GM19397 (cell line): ENCODE data around the gene KIF5C.

ENCODE experiments used
- ATAC-seq: cut with Tn5 transposase; IDR thresholded peaks from one replicate; pipeline ENCODE4 v1.9.1; 2021; ENCODE audit warnings: mild to moderate bottlenecking, moderate library complexity; ENCODE audit not compliant: unreplicated experiment

Gene KIF5C

DNA sequence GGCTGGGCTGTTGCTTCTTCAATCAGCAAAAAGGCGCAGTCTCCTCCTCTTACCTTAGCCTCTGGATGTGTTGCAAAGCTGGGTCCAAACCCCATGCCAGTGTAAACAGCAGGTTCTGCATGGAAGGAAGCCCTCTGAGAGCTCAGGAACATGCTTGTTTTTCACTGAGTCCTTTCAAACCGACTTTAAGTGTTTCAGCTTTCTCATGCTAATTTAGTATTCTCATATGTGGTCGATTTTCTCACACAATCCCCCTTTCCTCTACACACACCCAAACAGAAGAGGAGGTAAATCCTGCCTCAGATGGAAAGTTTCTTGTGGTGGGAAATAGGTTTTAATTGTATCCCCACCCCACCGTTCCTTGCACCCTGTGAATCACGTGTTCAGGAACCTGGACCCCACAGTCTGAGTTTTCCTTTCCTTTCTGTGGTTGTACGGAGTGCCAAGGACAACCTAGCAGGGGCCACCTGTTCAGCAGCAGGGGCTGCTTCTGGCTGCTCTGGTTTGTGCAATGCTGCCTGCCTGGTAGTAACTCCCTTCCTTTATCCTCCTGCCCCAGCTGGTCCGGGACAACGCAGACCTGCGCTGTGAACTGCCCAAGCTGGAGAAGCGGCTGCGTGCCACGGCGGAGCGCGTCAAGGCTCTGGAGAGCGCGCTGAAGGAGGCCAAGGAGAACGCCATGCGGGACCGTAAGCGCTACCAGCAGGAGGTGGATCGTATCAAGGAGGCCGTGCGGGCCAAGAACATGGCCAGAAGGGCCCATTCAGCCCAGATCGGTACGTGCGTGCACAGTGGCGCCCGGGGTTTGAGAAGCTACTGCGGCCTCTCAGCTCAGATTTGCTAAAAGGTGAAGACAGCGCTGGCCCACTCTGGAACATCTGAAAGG is 134.8 kb downstream of the KIF5C start:
- no peak for ATAC-seq

DNA sequence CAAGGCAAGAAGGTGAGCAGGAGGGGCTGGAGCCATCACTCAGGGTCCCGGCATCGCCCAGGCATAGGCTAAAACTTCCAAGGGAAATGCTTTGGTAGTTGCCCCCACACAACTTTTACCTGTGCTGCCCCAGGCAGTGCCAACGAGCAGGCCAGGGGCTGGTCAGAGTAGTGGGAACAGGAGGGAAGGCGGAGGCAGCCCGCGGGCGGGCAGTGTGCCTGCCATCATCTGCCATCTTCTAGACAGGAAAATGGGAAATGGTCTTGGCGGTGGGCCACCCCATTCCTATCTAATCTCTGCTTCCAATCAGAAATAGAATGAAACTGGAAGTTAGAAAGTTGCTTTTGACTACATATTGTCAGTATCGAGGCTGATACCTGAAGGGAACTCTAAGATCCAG is 137.5 kb downstream of the KIF5C start:
- ATAC-seq = no peak

DNA sequence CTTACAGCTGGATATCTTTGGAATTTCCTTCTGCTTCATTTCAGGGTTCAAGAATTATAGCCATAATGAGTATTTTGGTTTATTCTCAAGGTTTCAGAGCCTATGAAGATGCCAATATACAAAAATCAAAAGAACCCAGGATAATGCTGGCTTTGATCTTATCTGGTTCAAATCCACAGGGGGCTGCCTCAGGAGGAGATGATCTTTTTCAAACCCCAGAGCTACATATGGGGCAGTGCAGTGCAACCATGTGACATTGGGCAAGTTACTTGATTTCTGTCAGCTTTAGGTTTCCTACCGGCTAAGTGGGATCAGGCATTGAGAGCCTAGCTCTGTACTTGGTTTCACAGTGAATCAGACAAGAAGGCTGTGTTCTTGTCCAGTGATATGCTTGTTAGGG is 140.5 kb downstream of the KIF5C start:
- ATAC-seq = no peak

DNA sequence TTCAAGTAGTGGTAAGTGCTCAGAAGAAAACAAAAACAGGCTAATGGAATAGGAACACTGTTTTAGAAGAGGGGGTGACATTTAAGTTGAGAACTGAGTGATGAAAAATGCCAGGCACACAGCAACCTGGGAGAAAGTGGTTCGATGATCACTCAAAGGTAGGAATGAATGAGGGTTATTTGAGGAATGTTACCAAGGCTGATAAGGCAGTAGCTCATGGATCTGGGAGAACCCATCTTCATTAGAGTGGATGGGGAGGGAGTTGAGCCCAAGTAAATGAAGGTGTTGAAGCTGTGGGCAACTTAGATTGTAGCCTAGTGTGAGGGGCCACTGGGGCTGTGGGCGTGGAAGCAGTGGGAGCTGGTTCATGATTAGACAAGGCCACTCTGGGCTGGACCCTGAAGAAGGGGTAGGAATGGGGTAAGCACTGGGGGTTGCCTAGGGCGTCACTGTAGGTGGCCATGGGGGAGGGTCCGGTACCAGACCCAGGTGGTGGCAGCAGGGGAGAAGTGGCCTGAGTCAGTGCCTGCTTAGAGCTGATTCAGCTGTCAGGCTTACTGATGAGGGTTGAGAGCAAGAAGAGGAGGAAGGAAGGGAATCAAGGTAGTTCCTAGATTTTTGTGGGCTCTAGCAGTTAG is 141.0 kb downstream of the KIF5C start:
- ATAC-seq = no peak

DNA sequence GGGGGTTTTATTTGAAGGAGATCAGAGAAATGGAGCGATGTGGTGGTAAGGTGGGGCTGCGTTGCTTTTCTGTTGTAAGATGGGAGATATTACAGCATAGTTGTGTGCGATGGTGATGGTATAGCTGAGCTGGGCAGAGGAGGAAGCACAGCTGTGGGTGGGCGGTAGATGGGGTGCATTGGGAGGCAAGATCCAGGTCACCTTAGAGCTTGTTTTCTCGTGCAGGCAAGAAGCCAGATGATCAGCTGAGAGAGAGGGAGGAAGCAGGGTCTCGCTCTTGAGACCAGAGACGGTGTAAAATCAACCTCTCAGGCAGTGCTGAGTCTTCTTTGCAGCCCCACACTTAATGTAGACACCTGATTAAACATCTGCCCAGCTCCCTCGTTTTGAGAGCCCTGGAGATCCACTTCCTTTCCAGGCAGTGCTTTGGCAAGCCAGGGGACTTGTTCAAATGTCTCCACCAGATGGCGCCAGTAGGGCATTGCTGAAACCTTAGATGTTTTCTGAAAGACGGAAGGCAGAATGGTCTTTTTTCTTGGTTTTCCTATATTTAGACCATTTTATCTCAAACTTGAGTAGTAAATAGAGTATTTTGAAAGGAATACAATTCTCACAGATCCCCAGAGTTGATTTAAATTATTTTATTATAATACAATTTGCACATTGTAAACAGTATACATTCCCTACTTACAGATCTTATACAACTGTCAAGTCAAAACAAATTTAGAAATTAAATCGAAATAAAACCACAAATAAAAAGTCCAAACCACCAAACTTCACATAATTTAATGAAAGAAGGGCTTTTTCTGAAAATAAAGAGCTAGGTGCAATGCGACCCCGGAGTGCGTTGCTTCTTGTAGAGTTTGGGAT is 142.3 kb downstream of the KIF5C start:
- no peak for ATAC-seq

DNA sequence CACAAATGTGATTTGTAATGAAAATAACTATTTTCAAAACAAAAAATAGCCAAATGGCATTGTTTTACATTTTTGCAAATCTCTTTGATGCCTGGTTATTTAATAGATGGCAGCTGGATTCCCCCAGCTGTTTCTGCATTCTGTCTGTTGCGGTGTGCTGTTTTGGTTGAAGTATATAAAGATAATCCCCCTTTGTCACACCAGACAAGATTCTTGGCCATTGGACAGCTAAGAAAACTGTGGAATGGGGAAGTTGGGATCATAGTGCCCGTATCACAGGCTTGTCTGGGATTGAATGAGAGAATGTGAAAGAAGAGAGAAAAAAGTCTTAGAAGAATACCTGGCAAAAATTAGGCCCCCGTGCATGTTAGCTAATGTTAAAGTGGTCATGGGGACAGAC is 144.0 kb downstream of the KIF5C start:
- ATAC-seq = no peak

DNA sequence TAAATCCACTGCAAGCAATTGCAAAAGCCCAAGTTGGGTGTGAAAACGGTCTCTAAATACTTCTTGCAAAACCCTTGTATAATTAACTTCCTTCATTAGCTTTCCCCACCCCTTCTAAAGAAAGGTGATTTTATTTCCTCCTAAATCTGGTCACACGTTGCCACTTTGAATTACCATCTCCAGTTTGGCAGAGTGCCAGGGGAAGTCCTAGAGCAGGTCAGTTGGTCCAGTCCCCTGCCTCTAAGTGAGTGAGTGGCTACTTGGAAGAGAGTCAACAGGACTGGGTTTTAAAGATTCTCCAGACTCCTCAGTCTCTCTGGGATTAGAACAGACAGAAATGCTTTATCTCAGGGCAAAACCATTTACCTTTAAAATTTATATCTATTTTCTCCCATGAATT is 144.7 kb downstream of the KIF5C start:
- no peak for ATAC-seq

DNA sequence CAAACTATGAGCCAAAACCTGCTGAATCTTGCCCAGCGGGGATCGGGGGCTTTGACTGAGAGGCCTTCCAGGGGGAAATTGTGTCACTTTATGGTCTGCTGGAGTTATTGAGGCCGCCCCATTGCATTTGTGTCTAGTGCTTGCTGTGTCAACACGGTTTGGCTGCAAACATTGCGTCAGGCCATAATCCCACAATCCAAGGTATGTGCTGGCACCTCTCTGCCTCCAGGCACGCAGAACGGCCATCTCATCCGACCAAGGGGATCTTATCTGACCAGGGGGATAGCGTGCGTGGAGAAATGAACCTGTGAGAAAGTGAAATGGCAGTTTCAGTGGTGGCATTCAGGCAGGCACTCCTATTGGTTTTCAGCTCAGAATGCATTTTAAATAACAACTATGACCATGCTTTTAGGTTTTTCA is 145.4 kb downstream of the KIF5C start:
- ATAC-seq = peak; percentile 44

DNA sequence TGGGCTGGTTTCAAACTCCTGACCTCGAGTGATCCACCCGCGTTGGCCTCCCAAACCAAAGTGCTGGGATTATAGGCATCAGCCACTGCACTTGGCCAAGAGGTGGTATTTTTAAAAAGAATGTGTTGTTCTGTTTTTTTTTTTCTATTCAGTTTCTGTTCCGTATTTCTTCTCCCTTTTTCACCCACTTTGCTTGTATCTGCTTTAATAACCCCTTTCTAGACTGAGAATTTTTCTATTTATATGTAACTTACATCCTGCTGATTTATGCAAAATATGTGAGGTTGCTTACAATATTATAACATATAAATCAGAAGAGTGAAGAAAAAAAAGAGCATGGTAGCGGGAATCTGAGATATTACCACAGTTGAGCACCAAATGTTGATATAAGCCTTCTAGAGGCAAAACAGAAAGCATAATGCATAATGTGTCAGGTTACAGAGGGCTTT is 146.3 kb downstream of the KIF5C start:
- ATAC-seq = peak; percentile 54

DNA sequence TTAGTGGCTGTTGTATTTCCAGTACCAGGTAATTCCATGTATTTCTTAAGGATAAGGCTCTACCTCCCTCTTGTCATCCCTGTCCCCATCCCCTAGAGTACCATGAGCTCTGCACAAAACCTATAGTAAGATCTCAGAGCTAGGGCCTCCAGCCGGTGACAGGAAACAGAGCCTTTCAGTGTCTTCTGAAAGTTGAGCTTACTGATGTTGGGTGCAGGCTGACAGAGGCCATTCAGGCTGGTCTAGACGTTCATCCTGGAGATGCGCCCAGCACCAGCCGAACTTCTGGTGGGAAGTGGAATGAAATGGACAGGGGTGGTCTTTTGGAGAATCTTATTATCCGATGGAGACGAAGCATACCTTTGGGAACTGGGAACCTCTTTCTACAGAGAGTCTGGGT is 146.7 kb downstream of the KIF5C start:
- peak; percentile 61 for ATAC-seq

DNA sequence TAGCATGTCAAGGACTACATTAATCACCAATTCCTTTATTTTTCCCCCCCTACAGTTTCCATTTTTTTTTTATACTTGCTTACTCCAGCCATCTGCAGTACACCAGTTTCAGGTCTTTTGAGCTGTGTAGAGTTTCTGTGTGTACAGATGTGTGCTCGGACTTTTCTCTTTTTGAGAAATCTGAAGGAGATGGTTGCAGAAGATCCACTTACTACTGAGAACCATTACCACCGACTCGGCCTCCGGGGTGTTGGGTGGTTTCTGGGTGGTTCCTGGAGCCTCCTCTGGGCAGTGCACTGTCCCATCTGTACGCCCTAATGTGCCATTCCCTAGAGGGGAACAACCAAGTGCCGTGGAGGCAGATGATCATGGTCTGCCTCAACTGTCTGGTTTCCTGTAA is 148.1 kb downstream of the KIF5C start:
- ATAC-seq = no peak

DNA sequence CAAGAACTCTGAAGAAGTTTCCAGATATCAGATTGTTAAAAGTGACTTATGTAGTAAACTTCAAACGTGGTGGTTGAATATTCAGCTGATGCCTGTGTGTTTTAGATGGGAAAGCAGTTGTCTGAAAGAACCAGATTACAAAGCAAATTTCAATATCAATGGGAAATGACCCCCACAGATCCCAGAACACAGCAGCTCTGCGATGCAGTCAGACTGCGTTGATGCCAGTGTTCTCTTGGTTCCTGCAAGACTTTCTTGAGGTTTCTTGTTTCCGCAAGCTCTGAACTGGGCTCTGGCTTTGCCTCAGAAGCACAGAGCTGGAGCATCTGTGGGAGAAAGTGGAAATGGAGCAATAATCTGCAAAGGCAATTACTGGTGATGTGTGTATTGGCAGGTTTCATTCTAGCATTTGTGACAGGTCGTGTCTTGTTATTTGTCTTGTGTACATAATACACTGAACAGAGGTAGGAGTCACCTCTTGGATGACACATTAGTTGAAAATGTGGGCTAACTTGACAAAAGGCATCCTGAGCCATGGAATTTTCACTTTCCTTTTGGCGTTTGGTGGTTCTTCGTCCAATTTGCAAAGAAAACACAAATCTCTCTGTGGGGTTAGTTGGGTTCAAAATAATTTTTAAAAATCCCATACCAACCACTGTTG is 152.7 kb downstream of the KIF5C start:
- no peak for ATAC-seq

DNA sequence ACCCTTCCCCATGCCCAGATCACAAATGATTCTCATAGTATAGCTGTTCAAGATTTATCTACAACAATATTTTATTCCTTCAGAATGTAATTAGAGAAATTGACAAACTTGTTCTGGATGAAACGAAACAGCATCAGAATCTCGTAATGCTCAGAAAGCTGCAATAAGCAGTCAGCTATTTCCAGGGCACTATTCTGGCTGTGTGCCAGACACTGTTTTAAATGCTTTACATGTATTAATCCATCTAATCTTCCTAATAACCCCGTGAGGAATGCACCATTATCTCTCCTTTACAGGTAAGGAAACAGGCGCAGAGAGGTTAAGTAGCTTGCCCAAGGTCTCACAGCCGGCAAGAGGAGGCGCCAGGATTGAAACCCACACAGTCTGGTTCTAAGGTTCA is 153.3 kb downstream of the KIF5C start:
- ATAC-seq = no peak

DNA sequence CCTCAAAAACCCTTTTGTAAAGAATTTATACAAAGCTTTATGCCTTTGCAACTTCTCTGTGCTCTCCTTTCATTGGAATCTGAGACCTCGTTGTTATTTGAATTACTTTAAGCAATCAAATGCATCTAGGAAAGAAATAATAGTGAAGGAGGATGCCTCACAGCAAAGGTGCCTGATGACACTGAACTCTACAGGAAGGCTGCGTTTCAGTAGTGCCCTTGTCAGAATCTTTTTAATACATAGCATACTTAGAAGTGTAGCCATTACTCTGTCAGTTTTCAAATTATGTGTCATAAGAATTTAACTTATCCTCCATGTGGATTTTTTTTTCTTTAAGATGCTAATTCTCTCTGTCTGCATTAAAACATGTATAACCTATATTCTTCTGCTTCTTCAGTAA is 153.9 kb downstream of the KIF5C start:
- ATAC-seq = no peak

DNA sequence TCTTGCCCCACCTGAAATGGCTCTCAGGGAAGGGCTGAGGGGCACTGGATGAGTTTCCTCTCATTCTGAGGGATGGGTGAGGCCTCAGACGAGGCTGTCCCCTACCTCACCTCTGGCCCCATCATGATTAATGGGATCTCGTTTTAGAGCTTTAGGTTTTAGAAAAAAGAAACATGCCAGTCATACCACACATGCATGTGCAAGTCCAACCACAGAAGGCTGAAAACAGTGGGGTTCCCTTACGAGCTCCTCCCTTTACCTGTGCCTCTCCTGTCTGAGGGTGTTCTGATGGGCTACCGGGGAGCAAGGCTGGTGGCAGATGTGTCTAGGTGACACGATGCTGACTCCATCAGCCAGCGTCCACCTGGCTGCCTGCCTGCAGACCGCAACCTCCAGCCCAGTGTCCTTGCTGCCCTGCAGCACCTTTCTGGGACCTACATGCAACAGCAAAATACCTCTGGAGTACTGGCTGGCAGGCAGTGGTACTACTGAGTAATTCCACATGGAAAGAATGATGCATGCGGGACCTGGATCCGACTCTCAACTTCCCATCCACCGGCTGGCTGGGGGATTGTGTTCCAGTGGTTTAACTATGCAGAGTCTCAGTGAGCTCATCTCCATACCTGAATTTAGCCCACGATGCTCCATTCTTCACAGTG is 154.4 kb downstream of the KIF5C start:
- ATAC-seq = no peak

DNA sequence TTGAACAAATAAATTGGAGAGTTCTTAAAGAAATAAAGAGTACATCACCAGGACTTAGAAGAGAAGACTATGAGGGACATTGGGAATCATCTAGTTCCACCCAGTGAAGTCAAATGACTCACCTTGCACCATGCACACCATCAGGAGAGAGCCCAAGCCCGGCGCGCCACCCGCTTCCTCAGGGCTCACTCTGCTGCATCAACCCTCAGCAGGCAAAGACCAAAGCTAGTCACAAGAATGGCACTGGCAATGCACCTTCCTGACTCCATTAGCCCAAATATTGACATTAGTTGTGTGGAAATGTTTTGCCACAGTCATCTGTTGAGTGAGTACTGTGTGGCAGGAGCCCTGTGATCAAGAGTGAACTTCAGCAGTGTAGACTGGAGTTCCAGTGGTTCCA is 156.4 kb downstream of the KIF5C start:
- ATAC-seq = no peak

DNA sequence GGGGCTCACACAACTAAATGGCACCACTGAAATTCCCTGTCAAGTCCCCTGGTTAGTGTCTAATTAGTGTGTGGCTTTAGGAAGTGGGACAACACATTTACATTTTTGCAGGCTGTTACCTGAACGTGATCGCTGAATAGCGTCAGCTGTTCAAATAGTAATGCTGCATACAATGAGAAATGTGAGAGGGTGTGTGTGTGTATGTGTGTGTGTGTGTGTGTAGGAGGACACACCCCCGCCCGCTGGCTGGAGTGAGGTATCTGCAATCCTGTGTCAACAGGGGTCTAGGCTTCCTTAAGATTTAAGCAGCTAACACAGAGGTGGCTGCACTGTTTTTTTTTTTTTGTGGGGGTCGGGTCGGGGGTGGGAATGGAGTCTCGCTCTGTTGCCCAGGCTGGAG is 158.7 kb downstream of the KIF5C start:
- no peak for ATAC-seq

DNA sequence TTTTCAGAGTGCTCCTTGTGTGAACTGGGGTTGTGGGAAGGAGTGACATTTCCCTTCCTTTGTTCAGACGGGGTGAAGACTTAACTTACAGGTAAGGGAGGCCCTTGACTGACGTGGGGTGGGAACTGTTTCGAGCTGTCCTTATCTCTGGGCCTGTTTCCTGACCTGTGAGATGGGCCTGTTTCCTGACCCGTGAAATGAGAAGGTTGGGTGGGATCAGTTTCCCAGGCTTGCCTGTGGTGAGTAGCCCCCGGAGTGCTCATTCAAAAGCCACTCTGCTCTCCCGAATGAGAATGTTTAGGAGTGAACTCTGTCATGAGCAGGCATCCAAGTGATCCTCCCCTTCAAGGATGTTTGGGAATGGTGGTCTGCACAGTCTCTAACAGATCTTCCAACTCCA is 159.4 kb downstream of the KIF5C start:
- no peak for ATAC-seq

DNA sequence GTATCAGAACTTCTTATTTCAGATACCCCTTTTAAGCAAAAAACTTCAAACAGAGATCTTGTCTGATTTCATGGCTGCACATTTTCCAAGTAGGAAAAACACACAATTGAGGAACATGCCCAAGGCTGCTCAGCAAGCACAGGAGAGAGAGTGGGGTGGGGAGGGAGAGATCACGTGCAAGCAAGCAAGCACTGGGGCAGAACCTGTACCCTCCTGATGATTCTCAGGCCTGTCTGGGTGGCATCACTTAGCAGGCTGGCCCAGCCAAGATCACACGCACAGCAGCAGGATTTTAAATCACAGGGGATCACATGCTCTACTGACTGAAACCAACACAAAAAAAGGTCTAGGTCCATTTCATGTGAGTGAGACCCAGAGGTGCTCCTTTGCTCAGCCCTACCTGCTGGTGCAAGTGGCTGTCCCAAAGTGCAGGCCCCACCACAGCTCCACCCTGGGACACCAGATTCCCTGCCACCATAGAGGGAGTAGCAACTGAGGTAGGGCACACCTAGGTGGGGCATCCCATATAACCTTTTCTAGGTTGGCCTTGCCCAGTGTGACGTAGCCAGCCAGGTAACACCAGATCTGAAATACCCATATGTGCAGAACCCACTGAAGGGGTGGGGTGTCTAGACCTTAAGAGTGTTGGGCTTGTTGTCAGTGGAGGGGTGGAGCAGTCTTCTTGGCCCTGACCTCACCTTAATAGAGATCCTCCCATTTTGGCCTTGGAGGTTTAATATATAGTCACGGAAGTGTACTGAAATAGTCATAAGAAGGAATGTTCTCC is 161.7 kb downstream of the KIF5C start:
- ATAC-seq = no peak

DNA sequence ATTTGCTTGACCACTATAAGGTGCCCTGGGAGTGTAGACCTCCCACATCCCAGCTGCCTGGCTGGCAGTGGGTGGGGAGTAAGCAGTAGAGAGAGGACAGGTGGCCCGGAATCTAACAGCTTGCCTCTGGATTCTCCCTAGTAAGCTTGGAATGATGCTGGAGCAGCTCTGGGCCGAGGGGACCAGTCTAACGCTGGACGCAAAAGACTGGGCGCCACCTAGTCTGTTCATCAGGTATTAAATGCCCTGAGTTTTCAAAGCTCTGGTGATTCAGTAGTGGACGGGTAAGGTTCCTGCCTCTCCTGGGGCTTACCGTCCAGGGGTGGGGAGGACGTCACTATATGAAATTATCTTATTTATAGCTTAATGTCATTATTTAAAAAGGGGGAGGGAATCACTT is 162.8 kb downstream of the KIF5C start:
- ATAC-seq = no peak
